GM12878 (cell line): Measurements from ENCODE around the gene HSPB6. TPM values are rescaled to one million over a fixed set of nuclear protein-coding genes. Genes with fewer than 3 reads are reported as not detected.

Source experiments
- CHD2 ChIP-seq: IDR thresholded peaks from 2 replicates; pipeline ENCODE4 v1.6.1; 2011; ENCODE audit warnings: low read depth, low read length, improper control_type of control experiment, borderline replicate concordance
- CHD4 ChIP-seq: fragments of 200-600 bp; sonication (generic); IDR thresholded peaks from 2 replicates; pipeline ENCODE4 v1.6.1; 2016; ENCODE audit warnings: mild to moderate bottlenecking
- ETV6 ChIP-seq, 2 experiments: fragments of 450-650 bp in 1 of 2; IDR thresholded peaks in 1 of 2; conservative IDR thresholded peaks in 1 of 2; 2 replicates each; pipeline ENCODE4 v1.6.1; 2014; ENCODE audit warnings: antibody characterized with exemption in 1 of 2, borderline replicate concordance in 1 of 2, low read depth in 1 of 2, mild to moderate bottlenecking in 1 of 2, moderate library complexity in 1 of 2
- EZH2 ChIP-seq: IDR thresholded peaks from 2 replicates; pipeline ENCODE4 v1.6.1; 2012; ENCODE audit warnings: low read depth, mild to moderate bottlenecking, control low read depth, inconsistent platforms, low read length, borderline replicate concordance; ENCODE audit not compliant: control insufficient read depth
- GATAD2B ChIP-seq: fragments of 450-650 bp; conservative IDR thresholded peaks from 2 replicates; pipeline ENCODE4 v1.6.1; 2017; ENCODE audit warnings: low read depth, mild to moderate bottlenecking, moderate library complexity
- HDAC6 ChIP-seq: fragments of 200-600 bp; sonication (generic); IDR thresholded peaks from one replicate; pipeline ENCODE4 v1.8.0; 2017; ENCODE audit warnings: antibody characterized with exemption; ENCODE audit not compliant: unreplicated experiment
- KAT2A ChIP-seq: conservative IDR thresholded peaks from 2 replicates; pipeline ENCODE4 v1.6.1; 2011; ENCODE audit warnings: low read depth, low read length; ENCODE audit not compliant: control insufficient read depth
- KLF5 ChIP-seq: fragments of 450-650 bp; IDR thresholded peaks from 2 replicates; pipeline ENCODE4 v1.6.1; 2014; ENCODE audit warnings: mild to moderate bottlenecking; ENCODE audit not compliant: partially characterized antibody
- NFXL1 ChIP-seq: fragments of 450-650 bp; IDR thresholded peaks from 2 replicates; pipeline ENCODE4 v1.6.1; 2017; ENCODE audit warnings: antibody characterized with exemption, mild to moderate bottlenecking, borderline replicate concordance
- NFYA ChIP-seq: IDR thresholded peaks from 2 replicates; pipeline ENCODE4 v1.6.1; 2011; ENCODE audit warnings: low read depth, mild to moderate bottlenecking, low read length, improper control_type of control experiment, borderline replicate concordance
- NR2C1 ChIP-seq: fragments of 450-650 bp; IDR thresholded peaks from 2 replicates; pipeline ENCODE4 v1.6.1; 2017; ENCODE audit warnings: antibody characterized with exemption, mild to moderate bottlenecking, moderate library complexity
- SMAD1 ChIP-seq: fragments of 450-650 bp; IDR thresholded peaks from 2 replicates; pipeline ENCODE4 v1.6.1; 2018; ENCODE audit warnings: mild to moderate bottlenecking, low read depth; ENCODE audit not compliant: partially characterized antibody
- SMC3 ChIP-seq: IDR thresholded peaks from 2 replicates; pipeline ENCODE4 v1.6.1; 2011; ENCODE audit warnings: low read length, improper control_type of control experiment, borderline replicate concordance
- SRF ChIP-seq, 2 experiments: IDR thresholded peaks; 2 replicates each; pipeline ENCODE4 v1.6.1; 2011; ENCODE audit warnings: low read depth in 2 of 2, low read length in 2 of 2, mild to moderate bottlenecking in 1 of 2, moderate library complexity in 1 of 2
- TCF7 ChIP-seq: IDR thresholded peaks from 2 replicates; pipeline ENCODE4 v1.6.1; 2014; ENCODE audit warnings: antibody characterized with exemption, borderline replicate concordance
- polyA plus RNA-seq, 11 experiments: library from polyadenylated mRNA; depleted of rRNA in 4 of 11; unstranded in 6 of 11; stranded (reverse) in 5 of 11; fragments of >200 nt; fragmentation: Nextera tagmentation in 4 of 11; fragmentation: Illumina TruSeq in 1 of 11; extraction: Ambion mirVana in 4 of 11; extraction: Trizol in 1 of 11; gene quantifications; 1 replicate in 1 of 11; 2 replicates in 10 of 11; pipeline versions ENCODE4 v1.2.1 to v1.2.3, GENCODE V29; 2011 to 2016; ENCODE audit warnings: inconsistent platforms in 2 of 11, missing spikeins in 2 of 11, low read depth in 1 of 11
- total RNA-seq, 4 experiments: library from RNA; depleted of rRNA in 3 of 4; stranded (reverse); fragments of >200 nt in 3 of 4; fragmentation: Illumina TruSeq in 1 of 4; extraction: Trizol in 1 of 4; gene quantifications; 2 replicates each; pipeline versions ENCODE4 v1.2.1 to v1.2.3, GENCODE V29; 2013 to 2021
- TF ChIP-seq, protein P1 (sequence below): fragments of 450-650 bp; IDR thresholded peaks from 2 replicates; pipeline ENCODE4 v1.6.1; 2017; ENCODE audit warnings: mild to moderate bottlenecking, moderate library complexity
- TF ChIP-seq, protein P2 (sequence below): fragments of 450-650 bp; IDR thresholded peaks from 2 replicates; pipeline ENCODE4 v1.6.1; 2017; ENCODE audit warnings: mild to moderate bottlenecking
- TF ChIP-seq, protein P3 (sequence below): IDR thresholded peaks from 2 replicates; pipeline ENCODE4 v1.6.1; 2011; ENCODE audit warnings: low read depth, low read length, improper control_type of control experiment, borderline replicate concordance
- TF ChIP-seq, protein P4 (sequence below): IDR thresholded peaks from 2 replicates; pipeline ENCODE4 v1.6.1; 2012; ENCODE audit warnings: low read depth, low read length, improper control_type of control experiment

The HSPB6 gene
- total and polyA plus RNA-seq, 10 of the 15 experiments (the other 5 are each of a cell fraction or from before 2014, with no cell fraction given) = 0.09 to 1.6 (median 0.36) TPM; not detected in 4

DNA sequence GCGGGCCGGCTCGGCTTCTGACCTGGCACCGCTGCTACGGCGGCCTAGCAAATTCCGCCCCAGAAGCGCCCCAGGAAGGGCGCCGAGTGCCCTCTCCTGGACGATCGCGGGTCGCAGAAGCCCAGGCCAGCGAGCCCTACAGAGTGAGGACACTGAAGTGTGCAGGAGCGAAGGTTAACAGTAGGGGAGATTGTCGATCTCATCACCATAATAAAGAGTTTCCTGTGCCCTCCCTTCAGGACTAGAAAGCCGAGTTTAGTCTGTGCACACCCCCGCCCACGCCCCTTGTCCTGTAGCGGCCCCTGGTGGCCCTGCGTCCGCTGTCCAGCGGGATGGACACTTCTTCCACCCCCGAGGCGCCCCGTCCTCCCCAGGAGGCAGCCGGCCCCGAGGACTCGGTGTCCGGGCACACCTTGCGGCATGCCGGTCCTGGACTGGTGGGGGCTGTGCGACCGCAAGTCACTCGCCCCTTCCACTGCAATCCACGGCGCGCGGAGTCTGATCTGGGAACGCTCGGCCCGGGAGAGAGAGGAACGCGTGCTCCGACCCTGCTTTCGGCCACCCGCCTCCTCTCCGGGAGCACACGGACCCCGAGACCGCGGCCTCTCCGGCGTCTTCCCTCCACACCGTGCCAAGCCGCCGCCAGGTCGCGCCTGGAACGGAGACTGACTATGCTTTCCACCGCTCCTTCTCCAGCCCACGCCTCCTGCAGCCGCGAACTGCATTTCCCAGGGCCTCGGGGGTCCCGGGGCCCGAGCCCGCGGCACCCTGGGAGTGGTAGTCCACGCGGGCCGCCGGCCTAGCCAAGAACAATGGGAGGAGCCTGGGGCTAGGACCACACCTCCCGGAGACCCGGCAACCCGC is 39.8 kb downstream of the HSPB6 start (continued):
- TF ChIP-seq, protein P1, sequence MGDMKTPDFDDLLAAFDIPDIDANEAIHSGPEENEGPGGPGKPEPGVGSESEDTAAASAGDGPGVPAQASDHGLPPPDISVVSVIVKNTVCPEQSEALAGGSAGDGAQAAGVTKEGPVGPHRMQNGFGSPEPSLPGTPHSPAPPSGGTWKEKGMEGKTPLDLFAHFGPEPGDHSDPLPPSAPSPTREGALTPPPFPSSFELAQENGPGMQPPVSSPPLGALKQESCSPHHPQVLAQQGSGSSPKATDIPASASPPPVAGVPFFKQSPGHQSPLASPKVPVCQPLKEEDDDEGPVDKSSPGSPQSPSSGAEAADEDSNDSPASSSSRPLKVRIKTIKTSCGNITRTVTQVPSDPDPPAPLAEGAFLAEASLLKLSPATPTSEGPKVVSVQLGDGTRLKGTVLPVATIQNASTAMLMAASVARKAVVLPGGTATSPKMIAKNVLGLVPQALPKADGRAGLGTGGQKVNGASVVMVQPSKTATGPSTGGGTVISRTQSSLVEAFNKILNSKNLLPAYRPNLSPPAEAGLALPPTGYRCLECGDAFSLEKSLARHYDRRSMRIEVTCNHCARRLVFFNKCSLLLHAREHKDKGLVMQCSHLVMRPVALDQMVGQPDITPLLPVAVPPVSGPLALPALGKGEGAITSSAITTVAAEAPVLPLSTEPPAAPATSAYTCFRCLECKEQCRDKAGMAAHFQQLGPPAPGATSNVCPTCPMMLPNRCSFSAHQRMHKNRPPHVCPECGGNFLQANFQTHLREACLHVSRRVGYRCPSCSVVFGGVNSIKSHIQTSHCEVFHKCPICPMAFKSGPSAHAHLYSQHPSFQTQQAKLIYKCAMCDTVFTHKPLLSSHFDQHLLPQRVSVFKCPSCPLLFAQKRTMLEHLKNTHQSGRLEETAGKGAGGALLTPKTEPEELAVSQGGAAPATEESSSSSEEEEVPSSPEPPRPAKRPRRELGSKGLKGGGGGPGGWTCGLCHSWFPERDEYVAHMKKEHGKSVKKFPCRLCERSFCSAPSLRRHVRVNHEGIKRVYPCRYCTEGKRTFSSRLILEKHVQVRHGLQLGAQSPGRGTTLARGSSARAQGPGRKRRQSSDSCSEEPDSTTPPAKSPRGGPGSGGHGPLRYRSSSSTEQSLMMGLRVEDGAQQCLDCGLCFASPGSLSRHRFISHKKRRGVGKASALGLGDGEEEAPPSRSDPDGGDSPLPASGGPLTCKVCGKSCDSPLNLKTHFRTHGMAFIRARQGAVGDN = peak; percentile 3; the same call in 1 of the 2 replicates
- TF ChIP-seq, protein P2, sequence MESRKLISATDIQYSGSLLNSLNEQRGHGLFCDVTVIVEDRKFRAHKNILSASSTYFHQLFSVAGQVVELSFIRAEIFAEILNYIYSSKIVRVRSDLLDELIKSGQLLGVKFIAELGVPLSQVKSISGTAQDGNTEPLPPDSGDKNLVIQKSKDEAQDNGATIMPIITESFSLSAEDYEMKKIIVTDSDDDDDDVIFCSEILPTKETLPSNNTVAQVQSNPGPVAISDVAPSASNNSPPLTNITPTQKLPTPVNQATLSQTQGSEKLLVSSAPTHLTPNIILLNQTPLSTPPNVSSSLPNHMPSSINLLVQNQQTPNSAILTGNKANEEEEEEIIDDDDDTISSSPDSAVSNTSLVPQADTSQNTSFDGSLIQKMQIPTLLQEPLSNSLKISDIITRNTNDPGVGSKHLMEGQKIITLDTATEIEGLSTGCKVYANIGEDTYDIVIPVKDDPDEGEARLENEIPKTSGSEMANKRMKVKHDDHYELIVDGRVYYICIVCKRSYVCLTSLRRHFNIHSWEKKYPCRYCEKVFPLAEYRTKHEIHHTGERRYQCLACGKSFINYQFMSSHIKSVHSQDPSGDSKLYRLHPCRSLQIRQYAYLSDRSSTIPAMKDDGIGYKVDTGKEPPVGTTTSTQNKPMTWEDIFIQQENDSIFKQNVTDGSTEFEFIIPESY = no peak
- TF ChIP-seq, protein P3, sequence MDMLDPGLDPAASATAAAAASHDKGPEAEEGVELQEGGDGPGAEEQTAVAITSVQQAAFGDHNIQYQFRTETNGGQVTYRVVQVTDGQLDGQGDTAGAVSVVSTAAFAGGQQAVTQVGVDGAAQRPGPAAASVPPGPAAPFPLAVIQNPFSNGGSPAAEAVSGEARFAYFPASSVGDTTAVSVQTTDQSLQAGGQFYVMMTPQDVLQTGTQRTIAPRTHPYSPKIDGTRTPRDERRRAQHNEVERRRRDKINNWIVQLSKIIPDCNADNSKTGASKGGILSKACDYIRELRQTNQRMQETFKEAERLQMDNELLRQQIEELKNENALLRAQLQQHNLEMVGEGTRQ = no peak
- TF ChIP-seq CHD4 (0 out of 2 replicates have a peak, but pooled peaks have one; percentile 75), SMAD1 (no peak), TCF7 (no peak), ETV6 (conservative IDR thresholded peaks at IDR 0.05 in 1 of 2, IDR thresholded peaks at IDR 0.05 in 1 of 2; ENCODE audit: borderline replicate concordance in 1 of 2, low read depth in 1 of 2) (no peak), KLF5 (no peak), SMC3 (peak; percentile 70), NR2C1 (peak; percentile 86; the same call in 1 of the 2 replicates), CHD2 (peak; percentile 58; the same call in 1 of the 2 replicates), NFYA (no peak), KAT2A (no peak), EZH2 (no peak), SRF (IDR thresholded peaks at IDR 0.05; ENCODE audit: low read depth in 2 of 2, low read length in 2 of 2) (0 out of 4 replicates have a peak, but pooled peaks of 1 of the 2 experiments have one; percentile 9), HDAC6 (no peak), GATAD2B (peak; percentile 77), NFXL1 (peak; percentile 93; the same call in 1 of the 2 replicates)
- TF ChIP-seq, protein P4, sequence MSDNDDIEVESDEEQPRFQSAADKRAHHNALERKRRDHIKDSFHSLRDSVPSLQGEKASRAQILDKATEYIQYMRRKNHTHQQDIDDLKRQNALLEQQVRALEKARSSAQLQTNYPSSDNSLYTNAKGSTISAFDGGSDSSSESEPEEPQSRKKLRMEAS = no peak; the same call in 1 of the 2 replicates
